GM06990 (cell line): Measurements from ENCODE around the gene ZNF469.

Source experiments
- DNase-seq: peaks from one replicate; pipeline ENCODE4 v3.0.0-alpha.2; 2011; ENCODE audit not compliant: insufficient read length; ENCODE audit errors: extremely low read depth
- H3K27me3 ChIP-seq: replicated peaks from 2 replicates; pipeline ENCODE4 v1.6.0; 2011; ENCODE audit warnings: low read length; ENCODE audit not compliant: control insufficient read depth, insufficient read depth
- H3K36me3 ChIP-seq: 2 replicates; pipeline ENCODE4 v1.5.1; 2011; ENCODE audit warnings: low read length; ENCODE audit not compliant: control insufficient read depth, insufficient read depth
- H3K4me3 ChIP-seq: replicated peaks from 2 replicates; pipeline ENCODE4 v1.5.1; 2011; ENCODE audit warnings: low read depth, mild to moderate bottlenecking, control low read depth, low read length
- CTCF ChIP-seq: IDR thresholded peaks from 2 replicates; pipeline ENCODE4 v1.5.1; 2011; ENCODE audit warnings: low read length, control low read depth, mild to moderate bottlenecking, inconsistent platforms; ENCODE audit not compliant: insufficient read depth, poor library complexity, severe bottlenecking

The ZNF469 gene

DNA sequence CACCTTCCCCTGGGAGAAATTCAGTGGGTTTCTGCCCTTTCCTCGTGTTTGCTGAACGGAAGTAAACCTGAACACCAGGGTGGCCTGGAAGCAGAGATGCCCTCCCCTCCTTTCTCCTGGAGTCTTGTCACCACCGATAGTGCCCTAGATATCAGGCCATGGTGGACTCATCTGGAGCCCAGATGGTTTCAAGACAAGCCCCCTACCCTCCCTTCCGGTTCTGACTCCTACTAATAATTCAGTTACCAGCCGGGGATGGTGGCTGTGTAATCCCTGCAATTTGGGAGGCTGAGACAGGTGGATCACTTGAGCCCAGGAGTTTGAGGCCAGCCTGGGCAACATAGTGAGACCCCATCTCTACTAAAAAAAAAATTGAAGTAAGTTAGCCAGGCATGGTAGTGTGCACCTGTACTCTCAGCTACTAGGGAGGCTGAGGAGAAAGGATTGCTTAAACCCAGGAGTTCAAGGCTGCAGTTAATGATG lies 2.4 kb downstream of the ZNF469 start:
- no peak overlapping the region for H3K4me3 ChIP-seq
- no peaks in the 10 kb centered on the region; the same call in 1 of the 2 replicates for H3K27me3 ChIP-seq
- DNase-seq = no peak
- TF ChIP-seq CTCF = no peak
- H3K36me3 ChIP-seq = no peaks in the 10 kb centered on the region

GRCh38 chr16:88385831-88386815 lies 3.4 kb downstream of the ZNF469 start:
- no peak for TF ChIP-seq CTCF
- no peak overlapping the region for H3K4me3 ChIP-seq
- DNase-seq = no peak
- no peaks in the 10 kb centered on the region; the same call in 1 of the 2 replicates for H3K27me3 ChIP-seq
- H3K36me3 ChIP-seq = no peaks in the 10 kb centered on the region

GRCh38 chr16:88387180-88387765 lies 4.5 kb downstream of the ZNF469 start:
- Histone ChIP-seq H3K36me3 (no peaks in the 10 kb centered on the region), H3K27me3 (no peaks in the 10 kb centered on the region; the same call in 1 of the 2 replicates), H3K4me3 (no peak overlapping the region)
- TF ChIP-seq CTCF = no peak
- no peak for DNase-seq

GRCh38 chr16:88387941-88388627 lies 5.3 kb downstream of the ZNF469 start:
- Histone ChIP-seq H3K36me3 (no peaks in the 10 kb centered on the region), H3K27me3 (no peaks in the 10 kb centered on the region; the same call in 1 of the 2 replicates), H3K4me3 (no peak overlapping the region)
- no peak for DNase-seq
- no peak for TF ChIP-seq CTCF

DNA sequence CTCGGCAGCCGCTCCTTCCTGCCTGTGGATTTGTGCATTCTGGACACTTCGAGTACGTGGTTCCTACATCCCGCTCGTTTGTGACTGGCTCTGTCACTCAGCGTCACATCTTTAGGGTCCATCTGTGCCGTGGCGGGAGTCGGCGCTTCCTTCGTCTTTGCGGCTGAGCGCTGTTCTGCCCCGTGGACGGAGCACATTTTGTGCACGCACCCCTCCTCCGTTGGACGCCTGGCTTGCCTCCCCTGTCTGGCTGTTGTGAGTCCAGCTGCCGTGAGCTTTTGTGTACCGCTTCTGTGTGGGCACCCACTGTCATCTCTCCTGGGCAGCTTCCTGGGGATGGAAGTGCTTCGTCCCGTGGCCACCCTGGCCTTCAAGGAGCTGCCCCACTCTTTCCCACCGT lies 6.4 kb downstream of the ZNF469 start:
- no peak for TF ChIP-seq CTCF
- no peak overlapping the region for H3K4me3 ChIP-seq
- no peaks in the 10 kb centered on the region for H3K36me3 ChIP-seq
- no peak for DNase-seq
- no peaks in the 10 kb centered on the region; the same call in 1 of the 2 replicates for H3K27me3 ChIP-seq
